Activated effector memory CD4-positive, alpha-beta T cell treated with anti-CD3 and anti-CD28 coated beads, Interleukin-2, amount 50 U/mL, for 16 hours (primary cell): ENCODE measurements around the gene KANSL3.
A peak's percentile ranks its signal among the peaks of the same experiment; 100 is the strongest.
"Not testable (repeated sequence)": the region's sequence is repeated elsewhere in the genome, so short reads cannot be mapped to it uniquely, and the experiment has no call there.

Experiments used
- DNase-seq: peaks from one replicate; pipeline ENCODE4 v3.0.0-alpha.2; 2020

The KANSL3 gene

DNA sequence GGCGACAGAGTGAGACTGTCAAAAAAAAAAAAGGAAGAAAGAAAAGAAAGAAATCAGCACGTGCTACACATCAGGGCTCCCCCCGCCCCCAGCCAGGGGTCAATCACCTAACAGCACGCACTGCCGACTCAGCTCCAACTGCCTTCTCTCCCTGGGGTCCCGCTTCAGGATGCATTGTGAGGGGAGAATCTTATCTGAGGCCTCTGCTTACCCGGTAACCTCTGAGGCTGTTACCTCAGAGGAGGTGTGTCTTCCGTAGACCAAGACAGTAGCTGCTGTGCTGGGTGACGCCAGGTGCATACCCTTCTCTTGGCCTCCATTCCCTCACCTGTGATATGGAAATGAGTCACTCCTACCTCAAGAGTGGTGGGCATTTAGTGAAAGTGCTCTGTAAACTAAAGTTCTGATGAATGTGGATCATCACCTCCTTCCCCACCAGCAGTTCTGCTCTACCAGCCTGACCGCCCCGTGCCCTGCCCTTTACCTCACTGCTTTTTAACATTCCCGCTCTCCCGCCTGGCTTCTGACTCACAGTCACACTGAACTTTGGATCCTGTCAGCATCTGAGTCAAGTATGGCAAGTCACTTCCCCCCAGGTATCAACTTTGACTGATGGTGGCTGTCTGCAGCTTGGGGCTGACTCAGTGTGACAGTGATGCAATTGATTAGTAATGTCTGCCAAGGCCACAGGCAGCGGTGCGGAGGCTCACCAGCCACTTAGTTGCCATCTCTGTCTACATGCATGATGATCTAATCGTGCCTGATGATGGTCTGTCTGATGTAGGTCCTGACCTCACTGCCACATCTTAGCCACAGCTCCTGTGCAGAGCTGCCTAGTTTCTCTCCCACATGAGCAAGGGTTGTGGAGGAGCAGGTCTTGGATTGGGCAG, 81.4 kb downstream of the KANSL3 start:
- DNase-seq: peak; percentile 86

DNA sequence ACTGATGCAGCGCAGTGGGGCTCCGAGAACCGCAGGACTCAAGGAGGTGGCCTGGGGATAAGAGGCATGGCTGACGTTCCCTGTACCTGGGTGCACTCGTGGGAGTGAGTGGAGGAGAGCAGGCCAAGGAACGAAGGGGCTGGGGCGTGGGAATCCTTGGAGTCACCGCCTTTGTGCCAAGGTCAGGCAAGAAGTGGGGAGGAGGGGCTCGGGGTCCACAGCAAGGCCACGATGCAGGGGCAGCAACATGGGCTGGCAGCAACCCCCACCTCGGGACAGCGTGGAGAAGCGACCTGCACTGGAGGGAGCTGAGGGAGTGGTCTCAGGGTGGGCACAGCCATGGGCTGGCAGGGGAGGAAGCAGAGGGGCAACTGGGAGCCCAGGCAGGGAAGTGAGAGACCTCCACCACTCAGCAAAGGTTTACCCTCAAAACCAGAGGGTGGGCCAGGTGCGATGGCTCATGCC, 82.9 kb downstream of the KANSL3 start:
- no peak for DNase-seq

DNA sequence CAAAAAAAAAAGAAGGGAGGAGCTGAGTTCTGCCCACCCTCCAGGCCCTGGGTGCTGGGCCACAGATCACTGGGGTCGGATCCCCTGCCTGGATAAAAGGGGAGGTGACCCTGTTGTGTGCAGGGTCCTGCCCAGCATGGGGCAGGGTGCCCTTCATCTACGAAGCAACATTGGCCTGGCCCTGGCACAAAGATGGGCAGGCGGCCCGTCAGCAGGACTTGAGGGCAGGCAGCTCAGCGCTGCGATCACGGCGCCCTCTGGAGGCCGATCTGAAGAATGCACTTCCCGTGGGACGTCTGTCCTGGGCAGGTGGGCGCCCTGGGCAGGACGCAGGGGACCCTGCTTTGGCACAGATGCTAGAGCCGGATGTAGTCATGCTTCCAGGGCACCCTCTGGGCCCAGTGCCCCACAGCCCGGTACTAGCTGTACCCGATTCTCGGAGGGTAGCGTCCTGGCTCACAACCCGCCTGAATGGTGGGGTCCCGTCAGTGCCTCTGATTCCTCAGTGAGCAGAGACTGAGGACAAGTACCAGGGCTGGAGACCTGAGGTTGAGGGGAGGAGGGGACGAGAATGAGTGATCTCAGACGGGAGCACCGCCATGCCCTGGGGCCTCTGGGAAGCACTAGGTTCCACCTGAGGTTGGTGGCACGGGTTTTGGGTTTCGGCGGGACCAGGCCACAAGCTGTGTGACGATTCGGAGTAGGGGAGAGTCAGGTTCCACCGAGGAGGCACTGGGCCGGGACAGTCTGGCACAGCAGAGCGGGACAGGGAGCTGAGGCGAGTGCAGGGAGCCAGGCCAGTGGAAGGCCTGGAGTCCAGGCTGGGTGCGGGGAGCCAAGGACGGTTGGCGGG, 83.6 kb downstream of the KANSL3 start:
- DNase-seq: peak; percentile 88

DNA sequence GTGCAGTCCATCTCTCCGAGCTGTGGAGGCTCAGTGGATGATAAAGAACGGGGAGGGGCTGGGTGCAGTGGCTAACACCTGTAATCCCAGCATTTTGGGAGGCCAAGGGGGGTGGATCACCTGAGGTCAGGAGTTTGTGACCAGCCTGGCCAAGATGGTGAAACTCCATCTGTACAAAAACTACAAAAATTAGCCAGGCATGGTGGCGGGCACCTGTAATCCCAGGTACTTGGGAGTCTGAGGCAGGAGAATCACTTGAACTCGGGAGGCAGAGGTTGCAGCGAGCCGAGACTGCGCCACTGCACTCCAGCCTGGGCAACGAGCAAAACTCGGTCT, 84.2 kb downstream of the KANSL3 start:
- DNase-seq: not testable (repeated sequence)

DNA sequence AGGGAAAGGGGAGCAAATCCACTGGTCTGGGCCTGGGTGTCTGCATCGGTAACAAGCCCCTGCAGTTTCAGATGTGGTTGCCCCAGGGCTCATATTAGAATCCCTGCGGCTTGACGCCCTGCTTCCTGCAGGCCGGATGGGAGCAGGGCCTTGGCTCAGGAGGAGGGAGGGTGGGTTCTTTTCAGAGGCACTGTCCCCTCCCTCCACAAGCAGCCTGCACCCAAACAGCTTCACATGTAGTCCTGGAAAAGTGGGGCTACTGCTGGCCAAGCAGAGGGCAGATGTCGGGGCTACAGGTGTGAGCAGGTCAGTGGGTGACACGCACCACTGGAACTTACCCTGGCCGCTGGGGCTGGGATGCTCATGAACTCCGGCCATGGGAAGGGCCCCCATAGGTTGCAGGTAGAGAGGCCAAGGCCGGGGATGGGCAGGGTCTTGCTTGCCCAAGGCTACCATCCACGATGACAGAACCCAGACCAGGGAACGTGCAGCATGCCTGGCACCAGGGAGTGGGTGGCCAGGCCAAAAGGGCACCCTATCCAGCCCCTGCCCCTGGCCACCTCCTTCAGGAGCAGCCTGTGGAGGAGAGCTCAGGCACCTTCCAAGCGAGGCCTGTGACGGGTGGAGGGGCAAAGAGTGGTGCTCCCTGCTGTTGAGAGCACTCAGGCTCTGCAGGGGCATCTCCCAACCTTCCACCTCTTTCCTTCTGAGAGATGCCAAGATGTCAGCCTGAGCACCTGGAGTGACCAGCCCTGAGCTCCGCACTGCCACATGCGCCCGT, 84.7 kb downstream of the KANSL3 start:
- DNase-seq: no peak

DNA sequence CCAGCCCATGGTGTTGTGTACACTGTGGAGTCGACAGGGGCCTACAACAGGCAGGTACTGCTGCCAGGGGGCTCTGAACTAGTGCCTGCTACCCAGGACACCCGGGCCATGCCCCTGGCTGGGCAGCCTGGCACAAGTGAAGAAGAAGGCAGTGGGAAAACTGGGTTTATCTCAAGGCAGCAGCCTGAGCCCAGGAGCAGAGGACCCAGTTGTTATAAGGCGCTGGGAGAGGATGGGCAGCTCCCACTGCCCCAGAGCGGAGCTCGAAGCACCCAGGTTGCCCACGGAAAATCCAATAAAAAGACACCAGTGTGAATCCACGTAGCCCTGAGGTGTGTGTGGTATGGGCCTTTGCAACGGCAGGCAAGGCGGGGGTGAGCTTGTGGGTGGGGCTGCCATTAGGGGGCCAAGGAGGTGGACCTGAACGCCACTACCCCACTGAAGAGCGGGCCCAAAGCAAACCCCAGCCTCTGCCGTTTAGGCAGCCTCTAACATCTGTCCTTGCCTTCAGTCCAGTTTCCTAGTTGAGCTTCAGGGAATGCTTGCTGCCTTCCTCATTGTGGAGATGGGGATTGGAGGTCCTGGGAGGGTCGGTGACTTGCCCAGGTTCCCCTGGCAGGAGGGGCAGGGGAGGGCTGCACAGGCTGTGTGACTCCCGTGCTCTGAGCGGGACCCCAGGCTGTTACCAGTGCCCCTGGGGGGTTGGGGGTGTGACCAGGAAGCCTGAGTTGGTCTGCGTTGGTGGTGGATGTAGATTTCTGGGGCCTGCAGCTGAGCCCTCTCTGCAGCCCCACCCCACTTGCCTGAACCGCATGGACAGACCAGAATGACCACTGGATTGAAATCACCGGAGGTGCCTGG, 85.6 kb downstream of the KANSL3 start:
- DNase-seq: no peak

DNA sequence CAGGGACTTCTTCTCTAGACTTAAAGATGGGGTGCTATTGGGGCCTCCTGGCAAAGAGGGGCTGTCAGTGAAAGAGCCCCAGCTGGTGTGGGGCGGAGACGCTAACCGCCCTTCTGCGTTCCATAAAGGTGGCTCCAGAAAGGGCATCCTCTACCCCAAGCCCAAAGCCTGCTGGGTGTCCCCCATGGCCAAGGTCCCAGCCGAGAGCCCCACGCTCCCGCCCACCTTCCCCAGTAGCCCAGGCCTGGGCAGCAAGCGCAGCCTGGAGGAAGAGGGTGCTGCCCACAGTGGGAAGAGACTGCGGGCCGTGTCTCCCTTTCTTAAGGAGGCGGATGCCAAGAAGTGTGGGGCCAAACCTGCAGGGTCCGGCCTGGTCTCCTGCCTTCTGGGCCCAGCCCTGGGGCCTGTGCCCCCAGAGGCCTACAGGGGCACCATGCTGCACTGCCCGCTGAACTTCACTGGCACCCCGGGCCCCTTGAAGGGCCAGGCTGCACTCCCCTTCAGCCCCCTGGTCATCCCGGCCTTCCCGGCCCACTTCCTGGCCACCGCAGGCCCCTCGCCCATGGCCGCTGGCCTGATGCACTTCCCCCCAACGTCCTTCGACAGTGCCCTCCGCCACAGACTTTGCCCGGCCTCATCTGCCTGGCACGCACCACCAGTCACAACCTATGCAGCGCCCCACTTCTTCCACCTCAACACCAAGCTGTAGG, 86.4 kb downstream of the KANSL3 start:
- no peak for DNase-seq

DNA sequence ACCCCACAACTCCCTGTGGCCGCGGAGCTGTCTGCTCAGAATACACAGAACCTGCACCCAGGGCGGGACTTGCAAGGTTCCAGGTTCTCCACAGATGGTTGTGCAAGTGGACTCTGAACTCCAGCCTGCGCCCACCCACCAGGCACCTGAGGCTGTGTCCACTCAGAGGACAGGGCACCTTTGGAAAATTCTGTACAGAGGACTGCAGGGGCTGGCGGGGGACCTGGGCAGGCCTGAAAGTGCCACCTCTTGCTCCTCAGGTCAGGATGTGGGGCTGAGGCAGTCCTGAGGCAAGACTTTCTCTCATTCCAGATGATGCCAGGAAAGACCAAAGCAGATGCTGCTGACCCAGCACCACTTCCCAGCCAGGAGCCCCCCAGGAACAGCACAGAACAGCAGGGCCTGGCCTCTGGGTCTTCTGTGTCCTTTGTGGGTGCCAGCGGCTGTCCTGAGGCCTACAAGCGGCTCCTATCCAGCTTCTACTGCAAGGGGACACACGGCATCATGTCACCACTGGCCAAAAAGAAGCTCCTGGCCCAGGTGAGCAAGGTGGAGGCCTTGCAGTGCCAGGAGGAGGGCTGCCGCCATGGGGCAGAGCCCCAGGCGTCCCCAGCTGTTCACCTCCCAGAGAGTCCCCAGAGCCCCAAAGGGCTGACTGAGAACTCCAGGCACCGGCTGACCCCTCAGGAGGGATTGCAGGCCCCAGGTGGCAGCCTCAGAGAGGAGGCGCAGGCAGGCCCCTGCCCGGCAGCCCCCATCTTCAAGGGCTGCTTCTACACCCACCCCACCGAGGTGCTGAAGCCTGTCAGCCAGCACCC, 87.1 kb downstream of the KANSL3 start:
- peak; percentile 58 for DNase-seq

DNA sequence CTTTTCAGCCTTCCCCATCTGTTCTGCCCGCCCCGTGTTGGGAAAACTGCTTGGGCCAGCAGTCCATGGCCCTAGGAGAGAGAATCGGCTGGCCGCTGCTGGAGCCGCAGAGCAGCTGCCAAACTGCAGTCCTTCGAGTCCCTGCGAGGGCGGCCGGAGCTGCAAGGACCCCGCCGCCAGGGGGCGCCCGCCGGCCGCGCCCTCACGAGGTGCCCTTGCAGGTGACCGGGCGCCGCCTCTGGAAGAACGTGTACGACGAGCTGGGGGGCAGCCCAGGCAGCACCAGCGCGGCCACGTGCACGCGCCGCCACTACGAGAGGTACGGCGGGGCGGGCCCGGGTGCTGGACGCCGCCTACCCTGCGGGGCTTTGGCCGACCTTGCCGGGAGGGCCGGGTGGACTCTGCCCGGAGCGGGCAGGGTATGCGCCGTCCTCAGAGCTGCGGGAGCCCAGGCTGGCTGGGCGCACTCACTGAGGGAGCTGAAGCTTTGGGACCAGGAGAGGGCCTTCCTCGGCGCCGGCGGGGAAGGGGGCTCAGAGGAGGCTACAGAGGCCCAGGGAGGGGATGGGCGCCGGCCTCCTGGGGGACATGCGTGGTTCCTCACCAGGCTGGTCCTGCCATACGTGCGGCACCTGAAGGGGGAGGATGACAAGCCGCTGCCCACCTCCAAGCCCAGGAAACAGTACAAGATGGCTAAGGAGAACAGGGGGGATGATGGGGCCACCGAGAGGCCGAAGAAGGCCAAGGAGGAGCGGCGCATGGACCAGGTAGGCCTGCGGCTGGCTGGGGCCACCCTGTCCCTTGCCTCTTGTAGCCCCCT, 87.9 kb downstream of the KANSL3 start:
- peak; percentile 64 for DNase-seq

DNA sequence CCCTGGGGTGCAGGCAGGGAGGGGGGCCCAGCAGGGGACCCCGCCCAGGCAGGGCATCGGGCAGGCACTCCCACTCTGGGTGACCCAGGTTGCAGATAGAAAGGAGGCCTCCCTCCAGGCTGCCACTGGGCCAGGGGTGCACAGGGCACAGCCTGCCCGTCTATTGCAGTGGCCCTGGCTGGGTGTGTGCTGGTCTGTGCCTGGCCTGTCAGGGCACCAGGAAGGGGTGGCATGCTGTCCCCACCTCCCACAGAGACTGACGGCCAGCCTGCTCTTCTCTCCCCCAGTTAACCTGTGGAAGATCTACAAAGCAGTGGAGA, 88.7 kb downstream of the KANSL3 start:
- DNase-seq: no peak

DNA sequence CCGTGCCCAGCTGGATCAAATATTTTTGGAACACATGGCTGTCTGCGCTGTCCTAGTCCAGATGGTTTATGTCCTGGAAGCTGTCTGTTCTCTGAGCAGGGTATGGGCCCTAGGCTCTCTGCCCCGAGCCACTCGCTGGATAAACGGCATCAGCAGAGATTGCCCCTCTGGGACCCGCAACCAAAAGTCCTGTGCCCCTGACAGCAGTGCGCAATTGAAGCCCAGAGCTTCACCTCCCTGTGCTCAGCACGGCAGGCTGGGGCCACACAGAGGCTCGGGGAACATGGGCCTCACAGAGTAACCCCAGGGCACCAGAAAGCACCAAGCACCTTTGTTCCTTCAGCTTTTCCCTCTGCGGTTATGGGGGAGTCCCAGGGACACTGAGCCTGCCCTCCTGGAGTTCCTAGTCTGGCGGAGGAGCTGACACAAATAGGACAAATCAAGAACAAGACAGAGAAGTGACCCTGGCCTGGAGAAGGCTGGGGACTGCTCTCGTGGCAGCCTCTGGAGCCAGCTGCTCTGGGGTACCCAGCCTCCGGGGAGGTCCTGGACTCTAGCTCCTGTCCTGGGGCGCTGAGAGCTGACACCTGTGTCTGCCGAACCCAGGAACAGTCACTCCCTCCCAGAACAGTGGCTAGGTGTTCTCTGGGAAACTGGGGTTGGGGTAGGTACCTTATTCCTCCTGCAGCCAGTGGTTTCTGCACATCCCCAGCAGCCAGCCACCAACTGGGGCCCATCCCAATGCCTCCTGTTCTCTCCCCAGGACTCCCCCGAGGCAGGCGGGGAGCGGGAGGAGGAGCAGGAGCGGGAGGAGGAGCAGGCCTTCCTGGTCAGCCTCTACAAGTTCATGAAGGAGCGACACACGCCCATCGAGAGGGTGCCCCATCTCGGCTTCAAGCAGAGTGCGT, 89.3 kb downstream of the KANSL3 start:
- DNase-seq: peak; percentile 39

DNA sequence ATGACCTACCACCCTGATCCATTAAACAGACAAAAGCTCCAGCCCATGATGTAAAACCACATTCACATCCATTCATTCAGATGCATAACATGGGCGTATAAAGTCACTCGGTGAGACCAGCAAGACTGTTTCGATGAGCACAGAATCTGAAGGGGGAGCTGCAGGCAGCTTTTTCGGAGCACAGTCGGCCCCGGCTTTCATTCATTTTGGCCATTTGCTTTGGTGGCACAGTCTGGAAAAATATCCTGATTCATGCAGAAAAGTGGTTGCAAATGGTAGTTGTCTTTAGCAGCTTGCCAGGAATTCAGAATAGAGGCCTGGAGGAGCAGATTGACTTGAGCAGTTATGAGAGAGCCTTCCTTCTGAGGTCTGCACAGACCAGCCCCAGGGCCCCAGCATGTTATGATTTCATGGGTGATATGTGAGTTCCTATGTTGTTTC, 90.4 kb downstream of the KANSL3 start:
- DNase-seq: no peak

DNA sequence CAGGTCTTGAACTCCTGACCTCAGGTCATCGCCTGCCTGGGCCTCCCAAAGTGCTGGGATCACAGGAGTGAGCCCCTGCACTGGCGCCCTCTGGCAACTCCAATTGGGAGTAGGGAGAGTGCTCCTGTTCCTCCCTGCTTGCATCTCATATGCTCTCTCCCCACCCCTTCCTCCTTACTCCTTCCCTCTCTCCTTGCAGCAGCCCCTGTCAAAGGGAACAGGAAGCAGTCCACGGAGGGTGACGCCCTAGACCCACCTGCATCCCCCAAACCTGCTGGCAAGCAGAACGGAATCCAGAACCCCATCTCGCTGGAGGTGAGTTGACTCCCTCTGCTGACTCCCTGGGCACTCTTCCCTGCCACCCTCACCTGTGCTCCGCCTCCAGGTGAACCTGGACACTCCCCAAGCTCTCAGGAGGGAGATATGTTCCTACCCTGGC, 90.9 kb downstream of the KANSL3 start:
- peak; percentile 56 for DNase-seq

DNA sequence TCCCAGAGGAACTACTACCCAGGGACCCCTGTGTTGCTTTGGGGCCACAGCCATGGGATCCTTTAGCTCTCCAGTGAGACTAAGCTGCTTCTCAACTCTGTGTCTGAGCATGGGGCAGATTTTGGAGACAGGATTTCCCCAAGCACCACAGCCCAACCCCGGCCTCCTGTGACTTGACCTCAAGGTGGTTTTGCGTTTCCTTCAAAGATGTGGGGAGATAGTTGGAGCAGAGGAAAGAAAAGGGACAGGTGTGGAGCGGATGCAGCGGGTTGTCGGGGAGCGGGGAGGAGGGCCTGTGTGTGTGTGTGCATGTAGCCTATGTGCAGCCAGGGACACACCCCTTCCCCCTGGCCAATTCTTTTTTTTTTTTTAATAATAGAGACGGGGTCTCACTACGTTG, 91.3 kb downstream of the KANSL3 start:
- DNase-seq: peak; percentile 63

DNA sequence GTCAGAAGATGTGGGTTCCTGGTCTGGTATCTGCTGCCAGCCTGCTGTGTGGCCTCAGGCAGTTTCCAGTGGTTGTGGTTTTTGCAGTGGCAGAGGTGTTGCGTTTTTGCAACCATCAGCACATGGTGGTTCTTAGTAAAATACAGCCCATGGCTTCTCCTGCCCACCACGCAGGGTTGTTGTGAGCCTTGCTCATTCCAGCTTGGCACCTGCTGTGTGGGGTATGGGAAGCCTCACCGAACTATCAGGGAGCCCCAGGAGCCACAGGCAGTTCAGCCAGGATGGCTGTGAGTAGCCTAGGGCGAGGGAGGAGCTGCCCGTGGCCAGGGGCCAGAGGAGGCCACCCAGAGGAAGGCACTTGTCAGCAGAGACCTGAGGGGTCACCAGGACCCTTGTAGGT, 91.8 kb downstream of the KANSL3 start:
- DNase-seq: peak; percentile 63
